WTC11 (cell line): ENCODE measurements around the gene ZNF423. TPM values are rescaled to one million over a fixed set of nuclear protein-coding genes. Genes with fewer than 3 reads are reported as not detected.

Experiments used
- ATAC-seq: fragments of 200-7000 bp; cut with Tn5 transposase; 2 replicates; pipeline ENCODE4 v1.10.0; 2021; ENCODE audit warnings: mild to moderate bottlenecking, moderate library complexity
- CTCF ChIA-PET: fragments of 300-600 bp; sonication (Branson Sonifier 250); formaldehyde crosslinking; loops from one replicate; lab custom pipeline; 2021; ENCODE audit warnings: antibody characterized with exemption; lab: Charles Lee
- POLR2A ChIA-PET: fragments of 350-600 bp; sonication (Branson Sonifier 250); formaldehyde crosslinking; loops from one replicate; lab custom pipeline; 2021; ENCODE audit warnings: antibody characterized with exemption; lab: Charles Lee
- DNase-seq: peaks from one replicate; pipeline ENCODE4 v3.0.0; 2021; ENCODE audit warnings: low spot score
- H3K27ac Mint-ChIP-seq: 2 replicates; pipeline ENCODE4 v1.8.0; 2021; ENCODE audit warnings: mixed read lengths
- H3K27me3 Mint-ChIP-seq: 2 replicates; pipeline ENCODE4 v1.8.0; 2021; ENCODE audit warnings: low read depth, mild to moderate bottlenecking, moderate library complexity, mixed read lengths
- H3K36me3 Mint-ChIP-seq: 2 replicates; pipeline ENCODE4 v1.8.0; 2021; ENCODE audit warnings: mixed read lengths
- H3K4me1 Mint-ChIP-seq: 2 replicates; pipeline ENCODE4 v1.8.0; 2022; ENCODE audit warnings: mixed read lengths
- H3K4me3 Mint-ChIP-seq: 2 replicates; pipeline ENCODE4 v1.8.0; 2021; ENCODE audit warnings: mild to moderate bottlenecking, moderate library complexity, mixed read lengths
- H3K9me3 Mint-ChIP-seq: 2 replicates; pipeline ENCODE4 v1.8.0; 2021; ENCODE audit warnings: mixed read lengths
- ATF1 ChIP-seq: sonication (generic); formaldehyde crosslinking; IDR thresholded peaks from 2 replicates; pipeline ENCODE4 v1.8.1; 2023; ENCODE audit warnings: mild to moderate bottlenecking, moderate library complexity, missing genetic modification reagents
- CBFB ChIP-seq: sonication (generic); formaldehyde crosslinking; IDR thresholded peaks from 2 replicates; pipeline ENCODE4 v1.8.1; 2022; ENCODE audit warnings: mild to moderate bottlenecking, low read depth, missing genetic modification reagents
- CREM ChIP-seq: sonication (generic); formaldehyde crosslinking; IDR thresholded peaks from 2 replicates; pipeline ENCODE4 v1.8.1; 2022; ENCODE audit warnings: mild to moderate bottlenecking, missing genetic modification reagents, moderate library complexity
- FOXP4 ChIP-seq: sonication (generic); formaldehyde crosslinking; IDR thresholded peaks from 2 replicates; pipeline ENCODE4 v1.8.0; 2022; ENCODE audit warnings: mild to moderate bottlenecking, missing genetic modification reagents
- GRHL2 ChIP-seq: fragments of 250-450 bp; sonication (Bioruptor Pico); IDR thresholded peaks from 2 replicates; pipeline ENCODE4 v1.8.0; 2022; ENCODE audit warnings: mild to moderate bottlenecking, moderate library complexity; ENCODE audit not compliant: insufficient replicate concordance, severe bottlenecking
- HMGA2 ChIP-seq: fragments of 250-450 bp; sonication (Bioruptor Pico); IDR thresholded peaks from 2 replicates; pipeline ENCODE4 v1.4.0; 2021; ENCODE audit warnings: mild to moderate bottlenecking, moderate library complexity
- MLX ChIP-seq: sonication (generic); formaldehyde crosslinking; IDR thresholded peaks from 2 replicates; pipeline ENCODE4 v1.8.1; 2023; ENCODE audit warnings: mild to moderate bottlenecking, missing genetic modification reagents, moderate library complexity
- NFE2L1 ChIP-seq: sonication (generic); formaldehyde crosslinking; IDR thresholded peaks from 2 replicates; pipeline ENCODE4 v1.8.1; 2023; ENCODE audit warnings: missing genetic modification reagents
- RORB ChIP-seq: fragments of 250-450 bp; sonication (Bioruptor Pico); IDR thresholded peaks from 2 replicates; pipeline ENCODE4 v1.9.0; 2021; ENCODE audit warnings: mild to moderate bottlenecking
- TP53 ChIP-seq: sonication (generic); formaldehyde crosslinking; IDR thresholded peaks from 2 replicates; pipeline ENCODE4 v1.8.1; 2023; ENCODE audit warnings: mild to moderate bottlenecking, missing genetic modification reagents
- USF1 ChIP-seq: sonication (generic); formaldehyde crosslinking; IDR thresholded peaks from 2 replicates; pipeline ENCODE4 v1.8.0; 2022; ENCODE audit warnings: mild to moderate bottlenecking, missing genetic modification reagents
- ZBTB21 ChIP-seq: sonication (generic); formaldehyde crosslinking; IDR thresholded peaks from 2 replicates; pipeline ENCODE4 v1.8.1; 2023; ENCODE audit warnings: mild to moderate bottlenecking, missing genetic modification reagents, borderline replicate concordance
- ZNF138 ChIP-seq: sonication (generic); formaldehyde crosslinking; conservative IDR thresholded peaks from 2 replicates; pipeline ENCODE4 v1.8.1; 2022; ENCODE audit warnings: mild to moderate bottlenecking, moderate library complexity, missing genetic modification reagents
- ZNF263 ChIP-seq: sonication (generic); formaldehyde crosslinking; IDR thresholded peaks from 2 replicates; pipeline ENCODE4 v1.8.1; 2022; ENCODE audit warnings: low read depth, mild to moderate bottlenecking, moderate library complexity, missing genetic modification reagents
- ZNF396 ChIP-seq: fragments of 250-450 bp; sonication (Bioruptor Pico); IDR thresholded peaks from 2 replicates; pipeline ENCODE4 v1.8.0; 2021; ENCODE audit warnings: mild to moderate bottlenecking, moderate library complexity, borderline replicate concordance
- ZNF416 ChIP-seq: fragments of 250-450 bp; sonication (Bioruptor Pico); IDR thresholded peaks from 2 replicates; pipeline ENCODE4 v1.9.0; 2021; ENCODE audit warnings: mild to moderate bottlenecking, inconsistent platforms
- ZNF671 ChIP-seq: fragments of 250-450 bp; sonication (Bioruptor Pico); IDR thresholded peaks from 2 replicates; pipeline ENCODE4 v1.8.0; 2021; ENCODE audit warnings: mild to moderate bottlenecking
- total RNA-seq: library from RNA; stranded (reverse); gene quantifications from 3 replicates; pipeline ENCODE4 v1.2.3, GENCODE V29; 2021
- TF ChIP-seq, protein P1 (sequence below): sonication (generic); formaldehyde crosslinking; IDR thresholded peaks from 2 replicates; pipeline ENCODE4 v1.8.1; 2023; ENCODE audit warnings: mild to moderate bottlenecking, moderate library complexity, missing genetic modification reagents
- TF ChIP-seq, protein P2 (sequence below): sonication (generic); formaldehyde crosslinking; IDR thresholded peaks from 2 replicates; pipeline ENCODE4 v1.8.1; 2023; ENCODE audit warnings: mild to moderate bottlenecking, missing genetic modification reagents
- TF ChIP-seq, protein P3 (sequence below): fragments of 200-600 bp; IDR thresholded peaks from 2 replicates; pipeline ENCODE4 v1.8.0; 2022; ENCODE audit warnings: antibody characterized with exemption
- TF ChIP-seq, protein P4 (sequence below): fragments of 250-450 bp; sonication (Bioruptor Pico); IDR thresholded peaks from 2 replicates; pipeline ENCODE4 v1.9.0; 2021; ENCODE audit warnings: mild to moderate bottlenecking

ZNF423 gene
- total RNA-seq, 1 experiment from 2014 or later: 38.8 TPM

DNA sequence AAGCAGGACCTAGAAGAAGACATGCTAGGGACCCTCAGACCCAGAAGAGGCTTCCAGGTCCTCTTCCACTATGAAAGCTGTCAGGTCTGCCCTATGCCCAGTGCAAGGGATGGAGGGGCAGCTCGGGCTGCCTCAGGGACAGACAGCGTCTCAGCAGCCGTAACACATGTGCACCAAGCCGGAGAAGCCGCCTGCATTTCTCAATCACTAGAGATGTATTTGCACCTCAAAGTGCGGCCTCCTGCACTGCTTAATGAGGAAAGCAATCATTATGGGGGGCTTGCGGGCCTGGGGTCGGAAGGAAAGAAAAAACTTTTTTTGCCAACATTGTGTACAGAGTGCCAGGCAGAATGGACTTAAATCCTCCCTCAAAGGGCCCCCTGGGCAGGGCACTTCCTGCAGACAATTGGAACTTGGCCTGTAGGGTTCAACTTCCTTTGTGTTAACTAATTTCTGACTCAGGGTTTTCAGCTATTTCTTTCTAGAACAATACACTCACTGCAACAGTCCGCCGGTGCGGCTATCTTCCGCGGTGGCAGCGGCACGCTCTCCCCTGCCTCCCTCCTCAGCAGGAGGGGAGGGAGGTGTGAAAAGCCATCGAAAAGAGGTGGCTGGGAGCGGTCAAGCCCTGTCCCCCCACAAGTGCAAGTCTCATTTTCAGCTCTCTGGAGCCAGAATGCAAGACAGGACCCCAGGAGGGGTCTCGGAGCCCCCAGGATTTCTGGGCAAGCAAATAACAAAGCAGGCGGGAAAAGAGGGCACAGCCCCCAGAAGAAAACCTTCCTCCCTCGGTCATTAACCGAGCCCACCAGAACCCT, 101.2 kb downstream of the ZNF423 start (continued):
- TF ChIP-seq CREM (0 out of 2 replicates have a peak, but pooled peaks have one; percentile 19), USF1 (no peak), FOXP4 (CRISPR knock-in tag) (peak; percentile 68; the same call in 1 of the 2 replicates), MLX (CRISPR knock-in tag) (no peak), CBFB (CRISPR knock-in tag) (no peak)
- TF ChIP-seq, all 79 proteins: peak for 7

- TF ChIP-seq RORB (CRISPR knock-in tag) (no peak), GRHL2 (CRISPR knock-in tag) (no peak), ZBTB21 (CRISPR knock-in tag) (no peak), TP53 (CRISPR knock-in tag) (no peak), ZNF138 (CRISPR knock-in tag) (no peak), ZNF671 (CRISPR knock-in tag) (no peak)
- TF ChIP-seq, protein P1, sequence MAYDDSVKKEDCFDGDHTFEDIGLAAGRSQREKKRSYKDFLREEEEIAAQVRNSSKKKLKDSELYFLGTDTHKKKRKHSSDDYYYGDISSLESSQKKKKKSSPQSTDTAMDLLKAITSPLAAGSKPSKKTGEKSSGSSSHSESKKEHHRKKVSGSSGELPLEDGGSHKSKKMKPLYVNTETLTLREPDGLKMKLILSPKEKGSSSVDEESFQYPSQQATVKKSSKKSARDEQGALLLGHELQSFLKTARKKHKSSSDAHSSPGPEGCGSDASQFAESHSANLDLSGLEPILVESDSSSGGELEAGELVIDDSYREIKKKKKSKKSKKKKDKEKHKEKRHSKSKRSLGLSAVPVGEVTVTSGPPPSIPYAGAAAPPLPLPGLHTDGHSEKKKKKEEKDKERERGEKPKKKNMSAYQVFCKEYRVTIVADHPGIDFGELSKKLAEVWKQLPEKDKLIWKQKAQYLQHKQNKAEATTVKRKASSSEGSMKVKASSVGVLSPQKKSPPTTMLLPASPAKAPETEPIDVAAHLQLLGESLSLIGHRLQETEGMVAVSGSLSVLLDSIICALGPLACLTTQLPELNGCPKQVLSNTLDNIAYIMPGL (CRISPR knock-in tag): no peak
- H3K27ac Mint-ChIP-seq: peak overlapping the region; percentile 6
- peak overlapping the region; percentile 0; the same call in 1 of the 2 replicates for H3K4me3 Mint-ChIP-seq
- DNase-seq (no peak), ATAC-seq (no peak)
- H3K4me1 Mint-ChIP-seq: peaks cover 78% of the 10 kb centered on the region
- H3K9me3 Mint-ChIP-seq: no peaks in the 10 kb centered on the region
- CTCF ChIA-PET: interaction anchor here (1.5 kb wide), 1 partner anchor 11 kb away, joined by 7 read pairs; no protein-coding TSS in a partner anchor
- POLR2A ChIA-PET: no interaction called here
- no peaks in the 10 kb centered on the region for H3K36me3 Mint-ChIP-seq
- H3K27me3 Mint-ChIP-seq: no peaks in the 10 kb centered on the region
Observed at GRCh38 chr16:49750341-49751000, 105.4 kb downstream of the ZNF423 start.

- no peaks in the 10 kb centered on the region for H3K27me3 Mint-ChIP-seq
- H3K36me3 Mint-ChIP-seq: no peaks in the 10 kb centered on the region
- DNase-seq: no peak
- no peaks in the 10 kb centered on the region for H3K9me3 Mint-ChIP-seq
- POLR2A ChIA-PET: no interaction called here
- peaks cover 76% of the 10 kb centered on the region for H3K4me1 Mint-ChIP-seq
- H3K27ac Mint-ChIP-seq: no peak overlapping the region
- no peak overlapping the region for H3K4me3 Mint-ChIP-seq
- ATAC-seq: peak; percentile 33
- CTCF ChIA-PET: no interaction called here
- TF ChIP-seq ZNF396 (CRISPR knock-in tag) (no peak), ZNF416 (CRISPR knock-in tag) (no peak), CBFB (CRISPR knock-in tag) (no peak), HMGA2 (CRISPR knock-in tag) (no peak), ATF1 (CRISPR knock-in tag) (no peak), NFE2L1 (CRISPR knock-in tag) (no peak), ZNF263 (CRISPR knock-in tag) (no peak)
- TF ChIP-seq, protein P2, sequence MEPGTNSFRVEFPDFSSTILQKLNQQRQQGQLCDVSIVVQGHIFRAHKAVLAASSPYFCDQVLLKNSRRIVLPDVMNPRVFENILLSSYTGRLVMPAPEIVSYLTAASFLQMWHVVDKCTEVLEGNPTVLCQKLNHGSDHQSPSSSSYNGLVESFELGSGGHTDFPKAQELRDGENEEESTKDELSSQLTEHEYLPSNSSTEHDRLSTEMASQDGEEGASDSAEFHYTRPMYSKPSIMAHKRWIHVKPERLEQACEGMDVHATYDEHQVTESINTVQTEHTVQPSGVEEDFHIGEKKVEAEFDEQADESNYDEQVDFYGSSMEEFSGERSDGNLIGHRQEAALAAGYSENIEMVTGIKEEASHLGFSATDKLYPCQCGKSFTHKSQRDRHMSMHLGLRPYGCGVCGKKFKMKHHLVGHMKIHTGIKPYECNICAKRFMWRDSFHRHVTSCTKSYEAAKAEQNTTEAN (CRISPR knock-in tag): no peak
- TF ChIP-seq, protein P3, sequence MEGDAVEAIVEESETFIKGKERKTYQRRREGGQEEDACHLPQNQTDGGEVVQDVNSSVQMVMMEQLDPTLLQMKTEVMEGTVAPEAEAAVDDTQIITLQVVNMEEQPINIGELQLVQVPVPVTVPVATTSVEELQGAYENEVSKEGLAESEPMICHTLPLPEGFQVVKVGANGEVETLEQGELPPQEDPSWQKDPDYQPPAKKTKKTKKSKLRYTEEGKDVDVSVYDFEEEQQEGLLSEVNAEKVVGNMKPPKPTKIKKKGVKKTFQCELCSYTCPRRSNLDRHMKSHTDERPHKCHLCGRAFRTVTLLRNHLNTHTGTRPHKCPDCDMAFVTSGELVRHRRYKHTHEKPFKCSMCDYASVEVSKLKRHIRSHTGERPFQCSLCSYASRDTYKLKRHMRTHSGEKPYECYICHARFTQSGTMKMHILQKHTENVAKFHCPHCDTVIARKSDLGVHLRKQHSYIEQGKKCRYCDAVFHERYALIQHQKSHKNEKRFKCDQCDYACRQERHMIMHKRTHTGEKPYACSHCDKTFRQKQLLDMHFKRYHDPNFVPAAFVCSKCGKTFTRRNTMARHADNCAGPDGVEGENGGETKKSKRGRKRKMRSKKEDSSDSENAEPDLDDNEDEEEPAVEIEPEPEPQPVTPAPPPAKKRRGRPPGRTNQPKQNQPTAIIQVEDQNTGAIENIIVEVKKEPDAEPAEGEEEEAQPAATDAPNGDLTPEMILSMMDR: no peak
- TF ChIP-seq, protein P4, sequence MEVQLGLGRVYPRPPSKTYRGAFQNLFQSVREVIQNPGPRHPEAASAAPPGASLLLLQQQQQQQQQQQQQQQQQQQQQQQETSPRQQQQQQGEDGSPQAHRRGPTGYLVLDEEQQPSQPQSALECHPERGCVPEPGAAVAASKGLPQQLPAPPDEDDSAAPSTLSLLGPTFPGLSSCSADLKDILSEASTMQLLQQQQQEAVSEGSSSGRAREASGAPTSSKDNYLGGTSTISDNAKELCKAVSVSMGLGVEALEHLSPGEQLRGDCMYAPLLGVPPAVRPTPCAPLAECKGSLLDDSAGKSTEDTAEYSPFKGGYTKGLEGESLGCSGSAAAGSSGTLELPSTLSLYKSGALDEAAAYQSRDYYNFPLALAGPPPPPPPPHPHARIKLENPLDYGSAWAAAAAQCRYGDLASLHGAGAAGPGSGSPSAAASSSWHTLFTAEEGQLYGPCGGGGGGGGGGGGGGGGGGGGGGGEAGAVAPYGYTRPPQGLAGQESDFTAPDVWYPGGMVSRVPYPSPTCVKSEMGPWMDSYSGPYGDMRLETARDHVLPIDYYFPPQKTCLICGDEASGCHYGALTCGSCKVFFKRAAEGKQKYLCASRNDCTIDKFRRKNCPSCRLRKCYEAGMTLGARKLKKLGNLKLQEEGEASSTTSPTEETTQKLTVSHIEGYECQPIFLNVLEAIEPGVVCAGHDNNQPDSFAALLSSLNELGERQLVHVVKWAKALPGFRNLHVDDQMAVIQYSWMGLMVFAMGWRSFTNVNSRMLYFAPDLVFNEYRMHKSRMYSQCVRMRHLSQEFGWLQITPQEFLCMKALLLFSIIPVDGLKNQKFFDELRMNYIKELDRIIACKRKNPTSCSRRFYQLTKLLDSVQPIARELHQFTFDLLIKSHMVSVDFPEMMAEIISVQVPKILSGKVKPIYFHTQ (CRISPR knock-in tag): no peak
Observed at GRCh38 chr16:49749816-49750215, 106.1 kb downstream of the ZNF423 start.
